Stimulated activated memory B cell treated with anti-CD40 and anti-IgM and Interleukin-4, amounts not matched to agents 10 μg/mL and 1 μg/mL and 100 μg/mL, for 72 hours (primary cell): Measurements from ENCODE around the gene SH3BGR.
"Not testable (repeated sequence)": the region's sequence is repeated elsewhere in the genome, so short reads cannot be mapped to it uniquely, and the experiment has no call there.

Experiments used
- ATAC-seq: fragments of 150-1000 bp; cut with Tn5 transposase; 2 replicates; pipeline ENCODE4 v1.10.0; 2021
- H3K27ac Mint-ChIP-seq: one replicate; pipeline ENCODE4 v1.8.0; 2022; ENCODE audit warnings: mild to moderate bottlenecking, mixed read lengths
- H3K27me3 Mint-ChIP-seq: one replicate; pipeline ENCODE4 v1.8.0; 2022; ENCODE audit warnings: mixed read lengths
- H3K36me3 Mint-ChIP-seq: one replicate; pipeline ENCODE4 v1.8.0; 2022; ENCODE audit warnings: mixed read lengths
- H3K4me1 Mint-ChIP-seq: one replicate; pipeline ENCODE4 v1.8.0; 2022; ENCODE audit warnings: mixed read lengths
- H3K4me3 Mint-ChIP-seq: one replicate; pipeline ENCODE4 v1.8.0; 2022; ENCODE audit warnings: mild to moderate bottlenecking, moderate library complexity, mixed read lengths
- H3K9me3 Mint-ChIP-seq: one replicate; pipeline ENCODE4 v1.8.0; 2022; ENCODE audit warnings: mixed read lengths

Gene SH3BGR

DNA sequence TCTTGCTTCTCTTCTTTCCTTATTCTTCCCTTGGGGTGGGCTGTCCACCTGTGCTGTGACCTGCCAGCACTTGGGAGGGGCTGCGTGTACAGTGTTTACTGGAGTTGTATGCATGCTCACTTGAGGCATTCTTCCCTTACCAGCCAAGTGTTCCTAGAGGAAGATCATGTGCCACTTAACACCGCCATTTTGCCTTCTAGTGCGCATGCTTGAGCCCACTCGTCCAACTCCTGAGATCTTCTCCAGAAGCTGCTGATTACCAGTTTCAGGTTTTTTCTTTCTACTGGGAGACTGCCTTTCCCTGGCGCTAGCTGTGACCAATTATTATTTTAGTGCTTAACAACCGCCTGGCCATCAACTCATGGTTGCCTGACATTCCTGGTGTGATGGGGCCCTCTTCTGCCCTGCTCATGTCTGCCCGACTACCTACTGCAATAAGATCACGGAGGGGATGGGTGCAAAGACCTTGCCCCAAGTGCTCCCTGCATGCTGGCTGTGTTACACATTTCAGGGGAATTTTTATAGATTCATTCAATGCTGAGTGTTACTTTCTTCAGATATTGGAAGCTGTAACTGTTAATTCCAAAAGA lies 86.8 kb downstream of the SH3BGR start:
- no peak overlapping the region for H3K27ac Mint-ChIP-seq

GRCh38 chr21:39540367-39540766 lies 88.6 kb downstream of the SH3BGR start:
- not testable (repeated sequence) for H3K27me3 Mint-ChIP-seq, H3K4me3 Mint-ChIP-seq, H3K36me3 Mint-ChIP-seq

More for the DNA sequence above, 86.8 kb downstream of the SH3BGR start:
- no peak for ATAC-seq
- H3K27me3 Mint-ChIP-seq = no peaks in the 10 kb centered on the region
- no peaks in the 10 kb centered on the region for H3K4me1 Mint-ChIP-seq
- H3K9me3 Mint-ChIP-seq = no peaks in the 10 kb centered on the region
- H3K4me3 Mint-ChIP-seq = no peak overlapping the region
- no peaks in the 10 kb centered on the region for H3K36me3 Mint-ChIP-seq

DNA sequence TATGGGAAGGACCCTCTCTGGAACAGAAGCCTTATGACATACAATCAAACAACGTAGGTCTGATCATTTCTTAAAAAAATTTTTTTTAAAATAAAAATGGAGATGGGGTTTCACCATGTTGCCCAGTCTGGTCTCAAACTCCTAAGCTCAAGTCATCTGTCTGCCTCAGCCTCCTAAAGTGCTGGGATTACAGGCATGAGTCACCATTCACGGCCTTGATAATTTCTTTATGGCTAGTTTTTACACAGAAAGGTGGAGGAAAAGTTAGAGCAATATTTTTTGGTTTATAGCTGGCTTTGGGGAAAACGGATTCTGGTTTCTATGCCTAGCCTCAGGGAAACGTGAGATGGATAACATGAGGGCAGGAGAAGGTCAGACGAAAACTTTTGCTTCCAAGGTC lies 91.0 kb downstream of the SH3BGR start:
- H3K9me3 Mint-ChIP-seq = peaks cover 2% of the 10 kb centered on the region

More at GRCh38 chr21:39540367-39540766, 88.6 kb downstream of the SH3BGR start:
- not testable (repeated sequence) for H3K4me1 Mint-ChIP-seq, H3K9me3 Mint-ChIP-seq, ATAC-seq, H3K27ac Mint-ChIP-seq

DNA sequence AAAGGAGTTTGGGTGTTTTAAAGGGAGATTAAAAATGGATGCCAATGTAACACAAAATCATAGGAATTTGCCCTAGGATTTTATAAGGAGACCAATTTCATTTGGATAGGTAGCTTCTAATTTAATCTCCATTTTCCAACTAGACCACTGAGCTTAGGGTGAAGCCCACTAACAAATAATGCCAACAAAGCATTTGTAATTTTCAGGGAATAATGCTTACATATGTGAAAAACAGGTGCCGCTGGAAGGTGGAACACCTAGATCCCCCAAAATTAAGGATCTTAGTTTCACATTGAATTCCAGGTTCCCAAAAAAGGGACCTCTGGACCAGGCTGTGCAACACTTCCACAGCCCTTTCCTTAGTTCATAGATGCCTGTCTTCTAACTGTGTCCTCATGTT lies 94.8 kb downstream of the SH3BGR start:
- Mint-ChIP-seq H3K27ac (no peak overlapping the region), H3K9me3 (peaks cover 2% of the 10 kb centered on the region), H3K4me1 (no peaks in the 10 kb centered on the region), H3K4me3 (no peak overlapping the region), H3K36me3 (no peaks in the 10 kb centered on the region), H3K27me3 (no peaks in the 10 kb centered on the region)
- no peak for ATAC-seq

More for the DNA sequence above, 91.0 kb downstream of the SH3BGR start:
- no peak overlapping the region for H3K27ac Mint-ChIP-seq
- ATAC-seq = no peak
- no peaks in the 10 kb centered on the region for H3K4me1 Mint-ChIP-seq
- H3K27me3 Mint-ChIP-seq = no peaks in the 10 kb centered on the region
- H3K4me3 Mint-ChIP-seq = no peak overlapping the region
- no peaks in the 10 kb centered on the region for H3K36me3 Mint-ChIP-seq

- no peak for ATAC-seq
- no peaks in the 10 kb centered on the region for H3K4me1 Mint-ChIP-seq
Observed at GRCh38 chr21:39552856-39553255, 101.1 kb downstream of the SH3BGR start.

GRCh38 chr21:39553331-39553730 lies 101.6 kb downstream of the SH3BGR start:
- Mint-ChIP-seq H3K4me3 (no peak overlapping the region), H3K27ac (no peak overlapping the region), H3K9me3 (peaks cover 3% of the 10 kb centered on the region), H3K4me1 (no peaks in the 10 kb centered on the region), H3K27me3 (no peaks in the 10 kb centered on the region), H3K36me3 (no peaks in the 10 kb centered on the region)
- no peak for ATAC-seq

More at GRCh38 chr21:39552856-39553255, 101.1 kb downstream of the SH3BGR start:
- Mint-ChIP-seq H3K27me3 (no peaks in the 10 kb centered on the region), H3K27ac (no peak overlapping the region), H3K4me3 (no peak overlapping the region), H3K36me3 (no peaks in the 10 kb centered on the region), H3K9me3 (peaks cover 3% of the 10 kb centered on the region)

DNA sequence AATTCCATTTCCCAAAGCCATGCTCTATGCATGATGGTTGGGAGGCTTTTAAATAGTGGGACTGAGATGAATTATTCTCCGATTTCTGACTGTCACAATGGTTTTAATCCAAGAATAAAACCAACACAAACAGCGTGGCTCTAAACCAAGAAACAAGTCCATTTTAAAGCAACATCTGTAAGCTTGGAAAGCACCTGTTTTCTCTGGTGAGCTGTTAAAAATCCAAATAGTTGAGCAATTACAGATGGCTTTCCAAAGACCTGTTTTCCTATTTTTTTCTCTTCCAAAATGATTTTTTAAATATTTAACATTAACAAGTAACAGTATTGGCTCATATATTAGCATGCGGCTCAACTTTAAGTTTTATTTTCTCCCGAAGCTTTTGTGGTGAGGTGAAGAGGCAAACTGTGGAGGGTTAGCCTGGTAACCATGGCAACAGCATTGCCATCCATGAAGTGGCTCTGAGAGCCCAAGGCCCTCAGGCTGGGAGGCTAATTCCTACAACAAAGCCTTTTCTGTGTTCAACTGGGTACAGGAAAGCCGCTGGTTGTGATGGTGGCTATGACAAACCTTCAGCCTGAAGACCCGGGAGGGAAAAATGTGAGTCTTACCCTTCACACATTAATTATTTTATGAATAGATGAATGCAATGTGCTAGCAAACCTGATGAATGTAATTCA lies 104.3 kb downstream of the SH3BGR start:
- peaks cover 3% of the 10 kb centered on the region for H3K9me3 Mint-ChIP-seq
- no peak for ATAC-seq
- no peak overlapping the region for H3K27ac Mint-ChIP-seq
- no peaks in the 10 kb centered on the region for H3K27me3 Mint-ChIP-seq
- H3K4me3 Mint-ChIP-seq = no peak overlapping the region
- no peaks in the 10 kb centered on the region for H3K4me1 Mint-ChIP-seq
- no peaks in the 10 kb centered on the region for H3K36me3 Mint-ChIP-seq

- Mint-ChIP-seq H3K4me1 (no peaks in the 10 kb centered on the region), H3K36me3 (no peaks in the 10 kb centered on the region), H3K27me3 (no peaks in the 10 kb centered on the region), H3K27ac (no peak overlapping the region), H3K9me3 (no peaks in the 10 kb centered on the region), H3K4me3 (no peak overlapping the region)
- ATAC-seq = no peak
Observed at GRCh38 chr21:39559511-39559910, 107.7 kb downstream of the SH3BGR start.

GRCh38 chr21:39561140-39561539 lies 109.4 kb downstream of the SH3BGR start:
- no peak overlapping the region for H3K27ac Mint-ChIP-seq
- H3K9me3 Mint-ChIP-seq = no peaks in the 10 kb centered on the region
- H3K27me3 Mint-ChIP-seq = no peaks in the 10 kb centered on the region
- no peaks in the 10 kb centered on the region for H3K36me3 Mint-ChIP-seq
- no peak for ATAC-seq
- H3K4me3 Mint-ChIP-seq = no peak overlapping the region
- H3K4me1 Mint-ChIP-seq = no peaks in the 10 kb centered on the region

DNA sequence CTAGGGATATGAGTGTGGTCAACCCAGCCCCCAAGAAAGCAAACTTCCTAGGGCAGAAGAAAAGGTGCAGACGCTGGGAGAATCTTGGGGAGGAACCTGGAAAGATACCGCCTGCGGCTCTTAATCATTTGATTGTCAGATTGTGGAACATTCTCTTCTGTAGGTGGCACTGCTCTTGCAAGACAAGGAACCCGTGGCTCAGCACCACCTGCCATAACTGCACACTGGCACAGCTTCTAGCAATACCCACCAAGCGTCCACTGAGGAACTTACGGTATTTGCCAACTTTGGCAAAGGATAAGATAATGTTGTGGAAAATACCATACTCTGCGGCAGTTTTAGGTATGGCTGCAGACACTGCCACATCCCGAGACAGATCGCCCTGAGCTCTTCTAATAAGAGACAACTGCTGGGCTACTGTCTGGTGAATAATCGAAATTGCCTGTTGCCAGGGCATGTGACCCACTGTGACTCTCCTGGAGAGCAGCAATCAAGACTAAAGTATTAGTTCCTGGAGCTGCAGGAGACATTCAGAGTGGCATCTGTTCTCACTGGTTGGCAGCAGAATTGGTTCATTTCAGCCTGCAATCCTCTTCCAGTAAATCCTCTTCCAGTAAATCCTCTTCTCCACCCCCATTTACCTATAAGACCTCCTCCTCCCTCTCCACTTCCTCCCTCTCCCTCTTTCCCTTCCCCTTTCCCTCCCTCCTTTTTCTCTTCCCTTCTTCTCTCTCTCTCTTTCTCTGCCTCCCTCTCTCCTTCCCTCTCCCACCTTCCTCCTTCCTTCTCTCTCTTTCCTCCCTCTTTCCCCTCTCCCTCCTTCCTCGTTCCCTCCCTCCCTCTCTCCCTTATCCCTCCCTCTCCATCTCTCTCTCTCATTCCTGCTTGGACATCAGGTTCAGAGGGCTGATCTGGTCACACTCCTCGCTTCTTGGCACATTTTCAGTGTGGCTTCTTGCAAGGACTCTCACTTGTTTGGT lies 111.3 kb downstream of the SH3BGR start:
- H3K9me3 Mint-ChIP-seq = no peaks in the 10 kb centered on the region
- H3K36me3 Mint-ChIP-seq = no peaks in the 10 kb centered on the region
- H3K4me1 Mint-ChIP-seq = no peaks in the 10 kb centered on the region
- H3K27ac Mint-ChIP-seq = no peak overlapping the region
- H3K27me3 Mint-ChIP-seq = no peaks in the 10 kb centered on the region
- ATAC-seq = no peak
- no peak overlapping the region for H3K4me3 Mint-ChIP-seq

GRCh38 chr21:39564200-39564599 lies 112.4 kb downstream of the SH3BGR start:
- no peaks in the 10 kb centered on the region for H3K4me1 Mint-ChIP-seq
- H3K4me3 Mint-ChIP-seq = no peak overlapping the region
- no peaks in the 10 kb centered on the region for H3K27me3 Mint-ChIP-seq
- no peak for ATAC-seq
- no peaks in the 10 kb centered on the region for H3K36me3 Mint-ChIP-seq
- H3K27ac Mint-ChIP-seq = no peak overlapping the region
- H3K9me3 Mint-ChIP-seq = no peaks in the 10 kb centered on the region
